Calu3 (cell line): ENCODE data around the gene CD276. TPM values are rescaled to one million over a fixed set of nuclear protein-coding genes. Genes with fewer than 3 reads are reported as not detected.

Experiments used
- BruUV-seq: library from RNA; stranded (reverse); fragments of 400-500 nt; replicated peaks from 2 replicates; lab custom pipeline; 2021; lab: Mats Ljungman, UMichigan
- CTCF ChIA-PET: fragments of 300-600 bp; sonication (Branson Sonifier 250); formaldehyde crosslinking; loops from one replicate; lab custom pipeline; 2022; ENCODE audit warnings: antibody characterized with exemption; lab: Charles Lee
- DNase-seq: peaks from one replicate; pipeline ENCODE4 v3.0.0; 2022
- H3K27ac Mint-ChIP-seq: one replicate; pipeline ENCODE4 v1.8.0; 2022; ENCODE audit warnings: mixed read lengths; ENCODE audit not compliant: unreplicated experiment
- H3K27me3 Mint-ChIP-seq: one replicate; pipeline ENCODE4 v1.8.0; 2022; ENCODE audit warnings: mixed read lengths; ENCODE audit not compliant: unreplicated experiment
- H3K36me3 Mint-ChIP-seq: one replicate; pipeline ENCODE4 v1.8.0; 2022; ENCODE audit warnings: mild to moderate bottlenecking, moderate library complexity, mixed read lengths; ENCODE audit not compliant: insufficient read depth, unreplicated experiment
- H3K4me1 Mint-ChIP-seq: one replicate; pipeline ENCODE4 v1.8.0; 2022; ENCODE audit warnings: mild to moderate bottlenecking, low read depth, mixed read lengths; ENCODE audit not compliant: unreplicated experiment
- H3K4me3 Mint-ChIP-seq: one replicate; pipeline ENCODE4 v1.8.0; 2022; ENCODE audit warnings: mild to moderate bottlenecking, low read depth, moderate library complexity, mixed read lengths; ENCODE audit not compliant: unreplicated experiment
- H3K9me3 Mint-ChIP-seq: one replicate; pipeline ENCODE4 v1.8.0; 2022; ENCODE audit warnings: low read depth, mixed read lengths; ENCODE audit not compliant: unreplicated experiment
- intact Hi-C: fragments of 100-400 bp; cut with micrococcal nuclease; formaldehyde crosslinking; loops from one replicate; pipeline ENCODE4 v1.10.0; 2022; ENCODE audit not compliant: unreplicated experiment
- total RNA-seq: library from RNA; stranded (reverse); gene quantifications from 2 replicates; pipeline ENCODE4 v1.2.3, GENCODE V29; 2022
- TF ChIP-seq, protein P1 (sequence below): fragments of 200-600 bp; IDR thresholded peaks from one replicate; pipeline ENCODE4 v1.8.0; 2022; ENCODE audit warnings: antibody characterized with exemption; ENCODE audit not compliant: unreplicated experiment

Gene CD276
- total RNA-seq, 1 experiment from 2014 or later: 84.6 TPM

DNA sequence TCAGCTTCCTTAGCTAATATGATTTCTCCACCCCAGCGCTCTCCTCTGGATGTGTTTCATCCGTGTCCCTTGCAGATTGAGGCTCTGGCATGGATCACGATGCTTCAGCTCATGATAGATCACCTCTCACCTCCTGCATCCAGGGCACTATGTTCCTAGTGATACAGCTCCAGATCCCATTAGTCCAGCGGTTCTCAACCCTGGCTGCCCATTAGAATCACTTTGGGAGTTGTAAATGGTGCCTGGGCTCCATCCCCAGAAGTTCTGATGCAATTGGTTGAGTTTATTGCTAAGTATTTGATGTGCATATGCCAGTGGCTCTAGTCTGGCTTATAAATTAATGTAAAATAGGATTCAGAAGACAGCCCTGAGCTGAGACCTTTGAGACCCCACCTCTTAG is 34.5 kb downstream of the CD276 start:
- peaks cover 16% of the 10 kb centered on the region for H3K36me3 Mint-ChIP-seq
- no peak for DNase-seq
- H3K4me3 Mint-ChIP-seq: no peak overlapping the region
- peaks cover 57% of the 10 kb centered on the region for H3K27me3 Mint-ChIP-seq
- H3K9me3 Mint-ChIP-seq: no peaks in the 10 kb centered on the region
- H3K27ac Mint-ChIP-seq: no peak overlapping the region
- TF ChIP-seq, protein P1, sequence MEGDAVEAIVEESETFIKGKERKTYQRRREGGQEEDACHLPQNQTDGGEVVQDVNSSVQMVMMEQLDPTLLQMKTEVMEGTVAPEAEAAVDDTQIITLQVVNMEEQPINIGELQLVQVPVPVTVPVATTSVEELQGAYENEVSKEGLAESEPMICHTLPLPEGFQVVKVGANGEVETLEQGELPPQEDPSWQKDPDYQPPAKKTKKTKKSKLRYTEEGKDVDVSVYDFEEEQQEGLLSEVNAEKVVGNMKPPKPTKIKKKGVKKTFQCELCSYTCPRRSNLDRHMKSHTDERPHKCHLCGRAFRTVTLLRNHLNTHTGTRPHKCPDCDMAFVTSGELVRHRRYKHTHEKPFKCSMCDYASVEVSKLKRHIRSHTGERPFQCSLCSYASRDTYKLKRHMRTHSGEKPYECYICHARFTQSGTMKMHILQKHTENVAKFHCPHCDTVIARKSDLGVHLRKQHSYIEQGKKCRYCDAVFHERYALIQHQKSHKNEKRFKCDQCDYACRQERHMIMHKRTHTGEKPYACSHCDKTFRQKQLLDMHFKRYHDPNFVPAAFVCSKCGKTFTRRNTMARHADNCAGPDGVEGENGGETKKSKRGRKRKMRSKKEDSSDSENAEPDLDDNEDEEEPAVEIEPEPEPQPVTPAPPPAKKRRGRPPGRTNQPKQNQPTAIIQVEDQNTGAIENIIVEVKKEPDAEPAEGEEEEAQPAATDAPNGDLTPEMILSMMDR: no peak
- H3K4me1 Mint-ChIP-seq: no peaks in the 10 kb centered on the region
- CTCF ChIA-PET: interaction anchor here (0.5 to 1.3 kb wide), 2 partner anchors 14 to 429 kb away, joined by 3 read pairs; no protein-coding TSS in a partner anchor
- intact Hi-C loops: no loop called here
- no TSS peak for BruUV-seq

DNA sequence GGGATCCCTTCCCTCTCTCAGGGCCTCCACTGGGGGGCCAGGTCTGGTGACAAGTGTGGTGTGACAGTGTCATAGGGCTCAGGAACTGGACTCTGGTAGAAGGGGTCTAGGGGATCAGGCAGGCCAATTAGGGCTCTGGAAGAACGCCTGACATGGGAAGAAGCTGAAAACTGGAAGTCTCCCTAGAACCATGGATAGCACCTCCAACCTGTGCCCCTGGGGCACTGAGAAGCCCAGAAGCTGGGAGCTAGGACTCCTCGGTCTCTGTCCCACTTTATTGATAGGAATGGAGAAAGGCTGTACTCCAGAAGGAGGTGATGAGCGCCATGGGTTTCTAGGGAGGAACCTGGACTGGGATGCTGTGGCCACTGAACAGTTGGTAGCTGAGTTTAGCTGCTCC is 38.2 kb downstream of the CD276 start:
- intact Hi-C loops: no loop called here
- no peaks in the 10 kb centered on the region for H3K4me1 Mint-ChIP-seq
- H3K9me3 Mint-ChIP-seq: no peaks in the 10 kb centered on the region
- H3K27ac Mint-ChIP-seq: no peak overlapping the region
- peaks cover 95% of the 10 kb centered on the region for H3K27me3 Mint-ChIP-seq
- CTCF ChIA-PET: interaction anchor here (1.3 kb wide), 1 partner anchor 35 kb away, joined by 3 read pairs; no protein-coding TSS in a partner anchor
- no peak for DNase-seq
- TF ChIP-seq, protein P1: no peak
- BruUV-seq: no TSS peak
- no peak overlapping the region for H3K4me3 Mint-ChIP-seq
- no peaks in the 10 kb centered on the region for H3K36me3 Mint-ChIP-seq

DNA sequence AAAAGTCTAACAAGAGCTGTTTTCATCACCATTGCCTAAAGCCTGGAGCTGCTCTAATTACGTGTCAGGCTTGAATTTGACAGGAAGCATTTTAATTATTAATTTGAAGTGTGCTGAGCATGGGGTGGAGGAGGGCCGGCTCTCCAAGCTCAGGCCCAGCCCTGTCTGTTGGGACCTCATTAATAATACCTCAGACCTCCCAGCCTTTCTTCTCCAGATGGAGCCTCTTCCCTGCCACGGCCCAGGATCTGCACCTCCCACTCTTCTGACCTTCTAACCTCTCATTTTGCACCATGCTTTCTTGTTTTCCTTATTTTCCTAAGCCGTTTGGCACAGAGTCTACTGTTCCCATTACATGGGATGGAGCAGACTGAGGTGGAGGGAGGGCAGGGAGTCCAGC is 39.0 kb downstream of the CD276 start:
- H3K27ac Mint-ChIP-seq: no peak overlapping the region
- H3K4me3 Mint-ChIP-seq: no peak overlapping the region
- BruUV-seq: no TSS peak
- intact Hi-C loops: no loop called here
- TF ChIP-seq, protein P1: no peak
- no peaks in the 10 kb centered on the region for H3K36me3 Mint-ChIP-seq
- peaks cover 98% of the 10 kb centered on the region for H3K27me3 Mint-ChIP-seq
- H3K9me3 Mint-ChIP-seq: no peaks in the 10 kb centered on the region
- CTCF ChIA-PET: no interaction called here
- no peak for DNase-seq
- no peaks in the 10 kb centered on the region for H3K4me1 Mint-ChIP-seq

DNA sequence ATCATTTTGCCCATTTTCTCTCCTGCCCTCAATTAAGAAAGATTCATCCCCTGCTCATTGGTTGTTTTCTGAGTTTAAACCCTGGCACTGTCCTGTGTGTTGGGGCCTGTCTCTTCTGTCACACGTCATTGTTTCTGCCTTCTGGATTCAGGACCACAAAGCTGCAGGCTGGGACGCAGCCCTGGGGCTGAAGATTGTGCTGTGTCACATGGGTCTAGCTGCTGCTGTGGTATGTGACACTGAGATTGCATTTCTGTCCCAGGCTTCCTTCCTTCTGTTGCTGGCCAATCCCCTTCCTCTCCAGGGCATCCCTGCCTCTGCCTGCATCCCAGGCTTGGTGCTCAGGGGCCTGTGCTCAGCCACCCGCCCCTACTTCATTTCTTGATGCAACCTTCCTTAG is 40.0 kb downstream of the CD276 start:
- H3K9me3 Mint-ChIP-seq: no peaks in the 10 kb centered on the region
- BruUV-seq: no TSS peak
- CTCF ChIA-PET: interaction anchor here (0.7 to 1.1 kb wide), 2 partner anchors 19 to 64 kb away, joined by 3 to 6 read pairs; no protein-coding TSS in a partner anchor
- H3K27ac Mint-ChIP-seq: no peak overlapping the region
- no peak for DNase-seq
- no peaks in the 10 kb centered on the region for H3K36me3 Mint-ChIP-seq
- H3K27me3 Mint-ChIP-seq: peaks cover 88% of the 10 kb centered on the region
- intact Hi-C loops: no loop called here
- H3K4me3 Mint-ChIP-seq: no peak overlapping the region
- H3K4me1 Mint-ChIP-seq: no peaks in the 10 kb centered on the region
- TF ChIP-seq, protein P1: no peak
